C4-2B (cell line): ENCODE measurements around the gene PPP2R2C.

ENCODE experiments used
- CTCF ChIP-seq: fragments of 450-650 bp; conservative IDR thresholded peaks from 2 replicates; pipeline ENCODE4 v1.5.1; 2017; ENCODE audit warnings: mild to moderate bottlenecking
- ZFX ChIP-seq: fragments of 450-650 bp; IDR thresholded peaks from 2 replicates; pipeline ENCODE4 v1.6.1; 2017

- no peak for TF ChIP-seq CTCF
- TF ChIP-seq ZFX = no peak
Observed at GRCh38 chr4:6446130-6446482, 26.3 kb downstream of the PPP2R2C start.
